Smooth muscle cell (in vitro differentiated cells): ENCODE results near the gene NOG. TPM values are rescaled to one million over a fixed set of nuclear protein-coding genes. Genes with fewer than 3 reads are reported as not detected.

Experiments
- DNase-seq: peaks from one replicate; lab custom pipeline; 2025; ENCODE audit not compliant: unreplicated experiment; lab: John Stamatoyannopoulos, UW
- H2AFZ ChIP-seq: fragments of 200-600 bp; sonication (generic); 2 replicates; pipeline ENCODE4 v1.6.0; 2016; ENCODE audit warnings: antibody characterized with exemption, low read depth, mild to moderate bottlenecking
- H3F3A ChIP-seq: fragments of 200-600 bp; sonication (generic); 2 replicates; pipeline ENCODE4 v1.6.0; 2017; ENCODE audit warnings: antibody characterized with exemption, low read depth
- H3K27ac ChIP-seq: fragments of 200-600 bp; sonication (generic); 2 replicates; pipeline ENCODE4 v1.5.1; 2016; ENCODE audit warnings: low read depth, mild to moderate bottlenecking
- H3K27me3 ChIP-seq: fragments of 200-600 bp; sonication (generic); 2 replicates; pipeline ENCODE4 v1.6.1; 2016; ENCODE audit warnings: low read depth, mild to moderate bottlenecking
- H3K36me3 ChIP-seq: fragments of 200-600 bp; sonication (generic); 2 replicates; pipeline ENCODE4 v1.5.1; 2016; ENCODE audit warnings: low read depth
- H3K4me1 ChIP-seq: fragments of 200-600 bp; sonication (generic); 2 replicates; pipeline ENCODE4 v1.5.1; 2016; ENCODE audit warnings: low read depth
- H3K4me2 ChIP-seq: fragments of 200-600 bp; sonication (generic); 2 replicates; pipeline ENCODE4 v1.6.0; 2016; ENCODE audit warnings: mild to moderate bottlenecking
- H3K4me3 ChIP-seq: fragments of 200-600 bp; sonication (generic); 2 replicates; pipeline ENCODE4 v1.5.1; 2016; ENCODE audit warnings: mild to moderate bottlenecking
- H3K79me2 ChIP-seq: fragments of 200-600 bp; sonication (generic); 2 replicates; pipeline ENCODE4 v1.6.0; 2016; ENCODE audit warnings: low read depth, mild to moderate bottlenecking
- H3K9ac ChIP-seq: fragments of 200-600 bp; sonication (generic); 2 replicates; pipeline ENCODE4 v1.6.0; 2016; ENCODE audit warnings: low read depth
- H3K9me3 ChIP-seq: fragments of 200-600 bp; sonication (generic); replicated peaks from 2 replicates; pipeline ENCODE4 v1.5.1; 2016; ENCODE audit warnings: low read depth
- H4K20me1 ChIP-seq: fragments of 200-600 bp; sonication (generic); 2 replicates; pipeline ENCODE4 v1.6.0; 2016; ENCODE audit warnings: low read depth
- CTCF ChIP-seq: fragments of 200-600 bp; sonication (generic); IDR thresholded peaks from 2 replicates; pipeline ENCODE4 v1.5.1; 2017; ENCODE audit warnings: borderline replicate concordance, mild to moderate bottlenecking, antibody characterized with exemption; ENCODE audit not compliant: insufficient read depth, poor library complexity, severe bottlenecking
- WGBS: methylation state at CpG from one replicate; pipeline ENCODE4 v1.1.7; 2016; ENCODE audit warnings: low lambda C conversion rate; 5-methylcytosine and 5-hydroxymethylcytosine counted together
- polyA plus RNA-seq: library from polyadenylated mRNA; unstranded; fragments of >200 nt; fragmentation: Nextera tagmentation; extraction: Ambion mirVana; gene quantifications from 2 replicates; pipeline ENCODE4 v1.2.1, GENCODE V29; 2016
- total RNA-seq: library from RNA; depleted of rRNA; stranded (reverse); fragments of >200 nt; gene quantifications from 2 replicates; pipeline ENCODE4 v1.2.3, GENCODE V29; 2014

NOG gene
- total and polyA plus RNA-seq, 2 experiments from 2014 or later, result 4.6 to 7.7 TPM

GRCh38 chr17:56629531-56630075 is 36.1 kb downstream of the NOG start:
- no peaks in the 10 kb centered on the region for H3F3A ChIP-seq
- no peaks in the 10 kb centered on the region for H4K20me1 ChIP-seq
- H3K27ac ChIP-seq, result no peak overlapping the region
- no peaks in the 10 kb centered on the region for H3K4me1 ChIP-seq
- H3K9me3 ChIP-seq, result no peaks in the 10 kb centered on the region
- H3K79me2 ChIP-seq, result no peaks in the 10 kb centered on the region
- TF ChIP-seq CTCF, result peak; percentile 8
- 38% methylated on average over 7 of the region's 7 CpGs for WGBS
- H3K27me3 ChIP-seq, result no peaks in the 10 kb centered on the region
- no peak overlapping the region for H3K4me3 ChIP-seq
- DNase-seq, result no peak
- no peaks in the 10 kb centered on the region for H3K36me3 ChIP-seq
- no peak overlapping the region for H3K4me2 ChIP-seq
- H2AFZ ChIP-seq, result no peak overlapping the region
- no peak overlapping the region for H3K9ac ChIP-seq

DNA sequence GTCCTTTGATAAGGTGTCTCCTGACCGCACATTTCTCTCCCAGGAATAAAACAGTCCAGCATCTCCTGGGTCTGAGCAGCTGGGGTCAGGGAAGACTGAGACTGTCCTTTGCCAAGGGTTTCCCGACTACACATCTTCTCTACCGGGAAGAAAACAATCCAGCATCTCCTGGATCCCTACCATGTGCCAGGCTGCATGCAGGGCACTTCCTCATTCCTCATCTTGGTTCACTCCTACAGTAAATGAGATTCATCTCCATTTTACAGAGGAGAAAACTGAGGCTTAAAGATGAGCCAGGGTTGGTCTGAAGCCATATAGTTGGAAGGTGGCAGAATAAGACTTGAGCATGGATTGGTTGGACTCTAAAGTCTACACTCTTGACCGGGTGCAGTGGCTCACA is 36.7 kb downstream of the NOG start:
- no peak for DNase-seq
- no peak overlapping the region for H3K4me3 ChIP-seq
- no peaks in the 10 kb centered on the region for H3F3A ChIP-seq
- no peaks in the 10 kb centered on the region for H3K9me3 ChIP-seq
- no peak overlapping the region for H3K4me2 ChIP-seq
- H2AFZ ChIP-seq, result no peak overlapping the region
- no peaks in the 10 kb centered on the region for H3K79me2 ChIP-seq
- H3K36me3 ChIP-seq, result no peaks in the 10 kb centered on the region
- WGBS, result 79% methylated on average over 4 of the region's 4 CpGs
- no peaks in the 10 kb centered on the region for H4K20me1 ChIP-seq
- no peaks in the 10 kb centered on the region for H3K27me3 ChIP-seq
- H3K9ac ChIP-seq, result no peak overlapping the region
- no peak for TF ChIP-seq CTCF
- no peaks in the 10 kb centered on the region for H3K4me1 ChIP-seq
- no peak overlapping the region for H3K27ac ChIP-seq

DNA sequence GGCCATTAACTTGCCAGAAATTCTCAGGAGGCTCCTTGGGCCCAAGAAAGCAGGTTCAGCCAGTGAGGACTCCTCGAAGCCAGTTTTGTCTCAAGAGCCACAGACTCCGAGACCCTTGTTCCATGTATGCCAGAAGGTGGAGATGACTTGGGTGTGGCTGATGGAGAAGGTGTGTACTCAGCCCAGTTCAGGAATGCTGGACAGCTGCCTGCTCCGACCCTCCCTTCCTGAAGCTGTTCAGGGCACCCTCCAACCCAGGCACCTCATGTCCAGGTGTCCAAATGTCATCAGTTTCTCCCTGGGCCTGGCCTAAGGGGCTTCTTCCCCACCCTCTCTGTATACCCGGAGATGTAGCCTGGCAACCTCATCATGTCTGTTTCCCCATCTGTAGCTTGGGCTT is 40.2 kb downstream of the NOG start:
- TF ChIP-seq CTCF, result no peak
- no peak for DNase-seq
- Histone ChIP-seq H3K9me3 (no peaks in the 10 kb centered on the region), H3K27me3 (no peaks in the 10 kb centered on the region), H3K27ac (no peak overlapping the region), H3K79me2 (no peaks in the 10 kb centered on the region), H3K4me2 (no peak overlapping the region), H3K36me3 (no peaks in the 10 kb centered on the region), H3K9ac (no peak overlapping the region), H4K20me1 (no peaks in the 10 kb centered on the region), H3K4me3 (no peak overlapping the region), H3K4me1 (no peaks in the 10 kb centered on the region), H2AFZ (no peak overlapping the region), H3F3A (no peaks in the 10 kb centered on the region)
- 94% methylated on average over 4 of the region's 4 CpGs for WGBS

DNA sequence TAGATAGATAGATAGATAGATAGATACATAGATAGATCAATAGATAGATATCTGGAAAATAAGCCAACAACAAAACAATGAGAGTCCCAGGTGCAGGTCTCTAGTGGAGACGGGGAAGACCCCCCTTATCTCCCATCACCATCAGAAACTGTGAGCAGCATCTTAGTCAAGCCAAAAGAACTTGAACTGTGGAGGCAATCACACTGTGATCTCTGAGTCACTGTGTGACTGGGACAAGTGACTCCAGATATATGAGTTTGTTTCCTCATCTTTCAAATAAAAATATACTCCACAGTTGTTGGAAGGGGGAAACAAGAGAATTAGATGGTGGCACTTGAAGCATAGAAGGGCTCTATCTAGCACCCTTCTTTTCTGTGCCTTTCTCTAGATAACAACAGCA is 42.1 kb downstream of the NOG start:
- 48% methylated on average over 1 of the region's 1 CpG for WGBS

More for the DNA sequence above, 42.1 kb downstream of the NOG start:
- H3K4me2 ChIP-seq, result no peak overlapping the region
- DNase-seq, result no peak
- no peaks in the 10 kb centered on the region for H3K36me3 ChIP-seq
- H3K79me2 ChIP-seq, result no peaks in the 10 kb centered on the region
- H3K4me3 ChIP-seq, result no peak overlapping the region
- H3K27ac ChIP-seq, result no peak overlapping the region
- TF ChIP-seq CTCF, result no peak
- no peak overlapping the region for H3K9ac ChIP-seq
- H3K27me3 ChIP-seq, result no peaks in the 10 kb centered on the region
- no peaks in the 10 kb centered on the region for H3K9me3 ChIP-seq
- no peaks in the 10 kb centered on the region for H3F3A ChIP-seq
- H2AFZ ChIP-seq, result no peak overlapping the region
- H4K20me1 ChIP-seq, result no peaks in the 10 kb centered on the region
- H3K4me1 ChIP-seq, result no peaks in the 10 kb centered on the region
